Osteocyte (in vitro differentiated cells): ENCODE measurements around the gene WDR12. TPM values are rescaled to one million over a fixed set of nuclear protein-coding genes. Genes with fewer than 3 reads are reported as not detected.

ENCODE experiments used
- DNase-seq: peaks from one replicate; pipeline ENCODE4 v3.0.0; 2021; ENCODE audit warnings: mixed read lengths; ENCODE audit not compliant: unreplicated experiment; ENCODE audit errors: extremely low spot score
- H3K27ac Mint-ChIP-seq: one replicate; pipeline ENCODE4 v1.8.0; 2021; ENCODE audit warnings: mild to moderate bottlenecking, mixed read lengths; ENCODE audit not compliant: unreplicated experiment
- H3K27me3 Mint-ChIP-seq: one replicate; pipeline ENCODE4 v1.8.0; 2021; ENCODE audit warnings: mixed read lengths; ENCODE audit not compliant: unreplicated experiment
- H3K36me3 Mint-ChIP-seq: one replicate; pipeline ENCODE4 v1.8.0; 2021; ENCODE audit warnings: mixed read lengths; ENCODE audit not compliant: unreplicated experiment
- H3K4me1 Mint-ChIP-seq: one replicate; pipeline ENCODE4 v1.8.0; 2021; ENCODE audit warnings: mixed read lengths; ENCODE audit not compliant: unreplicated experiment
- H3K4me3 Mint-ChIP-seq: one replicate; pipeline ENCODE4 v1.8.0; 2021; ENCODE audit warnings: mild to moderate bottlenecking, moderate library complexity, mixed read lengths; ENCODE audit not compliant: unreplicated experiment
- H3K9me3 Mint-ChIP-seq: one replicate; pipeline ENCODE4 v1.8.0; 2021; ENCODE audit warnings: mixed read lengths; ENCODE audit not compliant: unreplicated experiment
- total RNA-seq: library from RNA; stranded (reverse); gene quantifications from 2 replicates; pipeline ENCODE4 v1.2.1, GENCODE V29; 2021
- TF ChIP-seq, protein P1 (sequence below): fragments of 200-600 bp; sonication (generic); IDR thresholded peaks from 2 replicates; pipeline ENCODE4 v1.5.0; 2021; ENCODE audit warnings: antibody characterized with exemption, mild to moderate bottlenecking, moderate library complexity

WDR12 gene
- total RNA-seq, 1 donor from 2014 or later, result 47.9 TPM

DNA sequence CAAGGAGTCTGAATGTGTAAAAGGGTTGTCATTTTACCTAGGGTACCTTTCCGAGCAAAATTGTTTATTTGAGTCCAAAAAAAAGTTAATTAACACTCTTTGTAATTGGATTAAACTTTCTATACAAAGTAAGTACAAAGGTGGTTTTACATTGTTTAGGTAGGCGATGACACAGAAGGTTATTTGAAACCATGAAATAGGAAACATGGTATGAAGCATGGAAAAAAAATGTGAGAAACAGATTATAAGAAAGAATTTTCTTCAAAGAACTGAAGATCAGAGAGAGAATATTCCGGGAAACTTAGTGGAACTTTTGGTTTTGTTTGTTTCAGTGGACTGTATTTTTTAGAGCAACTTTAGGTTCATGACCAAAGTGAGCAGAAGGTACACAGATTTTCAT is 33.3 kb upstream of the WDR12 start:
- DNase-seq, result no peak
- Mint-ChIP-seq H3K27me3 (no peaks in the 10 kb centered on the region), H3K27ac (no peak overlapping the region)

GRCh38 chr2:202944408-202944807 is 32.9 kb upstream of the WDR12 start:
- Mint-ChIP-seq H3K4me1 (peaks cover 3% of the 10 kb centered on the region), H3K36me3 (peaks cover 47% of the 10 kb centered on the region), H3K9me3 (peaks cover 26% of the 10 kb centered on the region), H3K27ac (no peak overlapping the region), H3K27me3 (no peaks in the 10 kb centered on the region), H3K4me3 (no peak overlapping the region)
- TF ChIP-seq, protein P1, sequence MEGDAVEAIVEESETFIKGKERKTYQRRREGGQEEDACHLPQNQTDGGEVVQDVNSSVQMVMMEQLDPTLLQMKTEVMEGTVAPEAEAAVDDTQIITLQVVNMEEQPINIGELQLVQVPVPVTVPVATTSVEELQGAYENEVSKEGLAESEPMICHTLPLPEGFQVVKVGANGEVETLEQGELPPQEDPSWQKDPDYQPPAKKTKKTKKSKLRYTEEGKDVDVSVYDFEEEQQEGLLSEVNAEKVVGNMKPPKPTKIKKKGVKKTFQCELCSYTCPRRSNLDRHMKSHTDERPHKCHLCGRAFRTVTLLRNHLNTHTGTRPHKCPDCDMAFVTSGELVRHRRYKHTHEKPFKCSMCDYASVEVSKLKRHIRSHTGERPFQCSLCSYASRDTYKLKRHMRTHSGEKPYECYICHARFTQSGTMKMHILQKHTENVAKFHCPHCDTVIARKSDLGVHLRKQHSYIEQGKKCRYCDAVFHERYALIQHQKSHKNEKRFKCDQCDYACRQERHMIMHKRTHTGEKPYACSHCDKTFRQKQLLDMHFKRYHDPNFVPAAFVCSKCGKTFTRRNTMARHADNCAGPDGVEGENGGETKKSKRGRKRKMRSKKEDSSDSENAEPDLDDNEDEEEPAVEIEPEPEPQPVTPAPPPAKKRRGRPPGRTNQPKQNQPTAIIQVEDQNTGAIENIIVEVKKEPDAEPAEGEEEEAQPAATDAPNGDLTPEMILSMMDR, result no peak
- DNase-seq, result no peak

More for the DNA sequence above, 33.3 kb upstream of the WDR12 start:
- TF ChIP-seq, protein P1, result no peak
- Mint-ChIP-seq H3K36me3 (peaks cover 47% of the 10 kb centered on the region), H3K4me3 (no peak overlapping the region), H3K4me1 (peaks cover 3% of the 10 kb centered on the region), H3K9me3 (peaks cover 26% of the 10 kb centered on the region)

GRCh38 chr2:202941771-202942170 is 30.3 kb upstream of the WDR12 start:
- Mint-ChIP-seq H3K27ac (no peak overlapping the region), H3K27me3 (no peaks in the 10 kb centered on the region), H3K36me3 (peaks cover 39% of the 10 kb centered on the region), H3K4me1 (peaks cover 3% of the 10 kb centered on the region), H3K4me3 (no peak overlapping the region), H3K9me3 (peaks cover 12% of the 10 kb centered on the region)
- DNase-seq, result no peak
- TF ChIP-seq, protein P1, result no peak

- TF ChIP-seq, protein P1, result no peak
- Mint-ChIP-seq H3K27me3 (no peaks in the 10 kb centered on the region), H3K36me3 (peaks cover 27% of the 10 kb centered on the region)
These were observed 27.5 kb upstream of the WDR12 start for GRCh38 chr2:202938960-202939359.

GRCh38 chr2:202934456-202934855 is 23.0 kb upstream of the WDR12 start:
- peaks cover 25% of the 10 kb centered on the region for H3K36me3 Mint-ChIP-seq
- DNase-seq, result no peak

More at GRCh38 chr2:202938960-202939359, 27.5 kb upstream of the WDR12 start:
- Mint-ChIP-seq H3K9me3 (no peaks in the 10 kb centered on the region), H3K27ac (no peak overlapping the region), H3K4me1 (no peaks in the 10 kb centered on the region), H3K4me3 (no peak overlapping the region)
- no peak for DNase-seq

More at GRCh38 chr2:202934456-202934855, 23.0 kb upstream of the WDR12 start:
- Mint-ChIP-seq H3K9me3 (no peaks in the 10 kb centered on the region), H3K27ac (no peak overlapping the region), H3K4me1 (peaks cover 24% of the 10 kb centered on the region), H3K27me3 (no peaks in the 10 kb centered on the region), H3K4me3 (no peak overlapping the region)
- TF ChIP-seq, protein P1, result no peak
